CD4-positive, alpha-beta T cell treated with Interleukin-6 at 100 ng/mL for 8 hours (primary cell): ENCODE results near the gene BCKDHA.

ENCODE experiments used
- DNase-seq: peaks from one replicate; pipeline ENCODE4 v3.0.0-alpha.2; 2020; ENCODE audit warnings: mixed read lengths, low spot score

Gene BCKDHA

GRCh38 chr19:41397086-41398049 lies at the start of gene BCKDHA, which contains the start of gene EXOSC5:
BCKDHA (plus strand) TSS chr19:41397818; CDS start chr19:41397828, 10 bp downstream.
EXOSC5 (minus strand) TSS chr19:41397359; CDS start chr19:41397328, 31 bp downstream.
- DNase-seq = peak; percentile 100

DNA sequence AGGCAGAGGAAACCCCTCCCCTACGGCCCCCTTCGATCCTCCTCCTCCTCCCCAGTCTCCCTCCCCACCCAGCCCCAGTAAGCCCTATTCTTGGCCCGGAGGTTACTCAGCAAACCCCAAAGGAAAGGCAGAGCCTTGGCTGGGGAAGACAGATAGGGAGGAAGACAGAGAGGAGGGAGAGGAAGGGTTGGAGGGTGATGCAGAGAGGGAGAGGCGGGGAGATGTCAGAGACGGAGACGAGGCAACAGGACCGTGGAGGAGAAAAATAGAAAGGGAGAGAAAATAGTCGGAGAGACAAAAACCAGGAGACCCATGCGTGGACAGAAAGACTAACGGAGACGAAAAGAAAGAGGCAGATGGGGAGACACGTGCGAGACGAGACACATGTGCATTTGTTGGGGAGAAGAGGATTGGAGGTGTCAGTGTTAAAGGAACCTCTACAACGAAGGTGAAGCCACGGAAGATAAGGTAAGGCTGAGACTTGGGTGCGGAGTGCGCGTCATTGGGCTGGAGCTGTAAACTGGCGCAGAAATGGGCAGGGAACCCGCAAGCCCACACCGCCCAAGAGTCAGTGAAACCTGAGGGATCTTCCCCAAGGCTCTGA lies 46.8 kb upstream of the BCKDHA start:
- no peak for DNase-seq

GRCh38 chr19:41351339-41352245 lies 46.0 kb upstream of the BCKDHA start:
- peak; percentile 82 for DNase-seq

DNA sequence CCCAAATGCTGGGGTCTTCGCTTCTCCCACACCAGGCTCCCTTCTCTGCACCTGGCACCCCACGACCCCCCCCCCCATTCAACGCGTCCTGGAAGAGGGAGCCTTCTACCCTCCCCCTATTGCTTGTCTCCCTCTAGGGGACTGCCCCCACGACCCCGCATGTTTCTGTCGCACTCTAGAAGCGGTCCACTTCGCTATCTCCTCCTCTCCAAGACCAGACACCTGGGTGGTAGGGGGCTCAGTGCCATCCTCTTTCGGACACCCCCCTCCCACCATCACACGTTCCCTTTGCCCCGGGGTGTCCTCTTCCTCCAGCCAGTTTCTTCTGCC lies 45.4 kb upstream of the BCKDHA start:
- DNase-seq = no peak

DNA sequence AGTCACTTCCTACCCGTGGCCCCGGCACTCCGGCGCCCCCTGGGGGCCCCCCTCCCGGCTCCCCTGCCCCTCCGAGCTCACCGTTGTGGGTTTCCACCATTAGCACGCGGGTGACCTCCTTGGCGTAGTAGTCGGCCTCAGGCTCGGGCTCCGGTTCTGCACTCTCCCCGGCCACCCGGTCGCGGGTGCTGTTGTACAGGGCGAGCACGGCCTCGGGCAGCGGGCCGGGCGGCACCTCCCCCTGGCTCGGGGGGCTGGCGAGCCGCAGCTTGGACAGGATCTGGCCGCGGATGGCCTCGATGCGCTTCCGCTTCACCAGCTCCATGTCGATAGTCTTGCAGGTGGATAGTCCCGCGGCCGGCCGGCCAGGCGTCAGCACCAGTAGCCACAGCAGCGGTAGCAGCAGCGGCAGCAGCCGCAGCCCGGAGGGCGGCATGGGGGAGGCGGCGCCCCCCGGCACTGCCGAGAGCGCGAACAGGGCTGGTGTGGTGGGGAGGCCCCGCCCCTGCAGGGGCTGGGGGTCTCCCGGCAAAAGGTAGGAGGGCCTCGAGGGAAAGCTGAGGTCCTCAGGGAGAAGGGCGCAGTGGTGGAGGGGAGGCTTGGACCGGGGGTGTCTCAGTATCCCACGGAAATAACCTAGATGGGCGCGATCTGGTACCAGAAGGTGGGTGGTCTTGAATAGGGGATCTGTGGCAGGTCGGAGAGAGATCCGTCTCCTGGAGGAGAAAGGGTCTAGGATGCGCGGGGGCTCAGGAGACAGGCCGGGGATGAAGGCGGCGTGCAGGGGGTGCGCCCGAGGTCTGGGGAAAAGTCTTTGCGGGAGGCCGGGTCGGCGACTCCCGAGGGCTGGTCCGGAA lies 44.8 kb upstream of the BCKDHA start:
- peak; percentile 76 for DNase-seq

- DNase-seq = peak; percentile 95
Measured at GRCh38 chr19:41353466-41354342, 43.9 kb upstream of the BCKDHA start, which contains the start of gene TGFB1. TGFB1 (minus strand) TSS chr19:41353922; CDS start chr19:41353044, 878 bp downstream.

GRCh38 chr19:41354343-41354953 lies 43.2 kb upstream of the BCKDHA start:
- no peak for DNase-seq

GRCh38 chr19:41355035-41355434 lies 42.6 kb upstream of the BCKDHA start:
- no peak for DNase-seq

DNA sequence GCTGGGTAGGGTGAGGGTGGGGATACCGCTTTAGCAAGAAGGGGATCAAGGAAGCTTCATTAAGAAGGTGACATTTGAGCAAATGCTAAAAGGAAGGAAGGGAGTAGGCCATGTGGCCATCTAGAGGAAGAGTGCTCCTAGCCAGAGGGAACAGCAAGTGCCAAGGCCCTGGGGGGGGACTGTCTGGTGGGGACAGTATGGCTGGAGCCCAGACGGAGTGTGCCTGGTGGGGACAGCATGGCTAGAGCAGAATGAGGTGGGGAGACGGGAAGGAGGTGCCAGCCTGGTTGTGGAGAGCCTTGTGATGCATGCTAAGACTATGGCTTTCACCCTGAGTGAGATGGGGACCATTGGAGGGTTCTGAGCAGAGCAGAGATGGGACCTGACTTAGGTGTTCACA lies 41.8 kb upstream of the BCKDHA start:
- DNase-seq = no peak

GRCh38 chr19:41356984-41357739 lies 40.5 kb upstream of the BCKDHA start:
- DNase-seq = peak; percentile 51

- DNase-seq = no peak
Measured at GRCh38 chr19:41357746-41358145, 39.9 kb upstream of the BCKDHA start.

DNA sequence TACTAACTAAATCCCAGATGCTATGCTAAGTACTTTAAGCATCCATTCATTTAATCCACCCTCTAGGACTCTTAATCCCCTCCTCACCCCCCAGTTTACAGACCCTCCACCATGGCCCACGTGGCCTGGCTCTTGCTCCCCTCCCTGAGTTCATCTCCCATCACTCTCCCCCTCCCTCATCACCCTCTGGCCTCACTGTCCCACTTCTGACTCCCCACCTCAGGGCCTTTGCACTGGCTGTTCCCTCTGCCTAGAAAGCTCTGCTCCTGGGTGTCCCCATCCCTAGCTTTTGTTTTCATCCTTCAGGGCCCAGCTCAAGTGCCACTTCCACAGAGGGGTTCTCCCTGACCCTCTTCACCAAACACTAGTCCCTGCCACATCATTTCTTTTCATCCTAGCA lies 37.9 kb upstream of the BCKDHA start:
- no peak for DNase-seq

DNA sequence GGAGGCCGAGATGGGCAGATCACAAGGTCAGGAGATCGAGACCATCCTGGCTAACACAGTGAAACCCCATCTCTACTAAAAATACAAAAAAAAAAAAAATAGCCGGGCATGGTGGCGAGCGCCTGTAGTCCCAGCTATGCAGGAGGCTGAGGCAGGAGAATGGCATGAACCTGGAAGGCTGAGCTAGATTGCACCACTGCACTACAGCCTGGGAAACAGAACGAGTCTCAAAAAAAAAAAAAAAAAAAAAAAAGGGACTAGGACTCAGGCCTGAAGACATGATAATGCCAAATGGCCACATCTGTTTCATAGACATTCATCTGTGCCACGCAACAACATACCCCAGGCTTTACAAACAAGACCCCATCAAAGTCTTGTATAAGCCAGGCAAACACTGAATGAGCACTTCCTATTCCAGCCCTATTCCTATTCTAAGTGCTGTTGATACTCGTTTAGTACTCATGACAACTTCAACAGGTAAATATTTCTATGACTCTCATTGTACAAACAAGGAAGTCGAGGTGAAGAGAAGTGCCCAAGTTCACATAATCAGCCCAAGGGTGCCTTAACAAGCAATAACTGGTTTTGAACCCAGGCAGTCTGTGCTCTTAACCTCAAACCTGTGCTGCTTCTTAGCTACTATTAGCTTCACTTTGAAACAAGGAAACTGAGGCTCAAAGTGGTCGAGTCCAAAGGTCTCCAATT lies 35.3 kb upstream of the BCKDHA start:
- DNase-seq = no peak

DNA sequence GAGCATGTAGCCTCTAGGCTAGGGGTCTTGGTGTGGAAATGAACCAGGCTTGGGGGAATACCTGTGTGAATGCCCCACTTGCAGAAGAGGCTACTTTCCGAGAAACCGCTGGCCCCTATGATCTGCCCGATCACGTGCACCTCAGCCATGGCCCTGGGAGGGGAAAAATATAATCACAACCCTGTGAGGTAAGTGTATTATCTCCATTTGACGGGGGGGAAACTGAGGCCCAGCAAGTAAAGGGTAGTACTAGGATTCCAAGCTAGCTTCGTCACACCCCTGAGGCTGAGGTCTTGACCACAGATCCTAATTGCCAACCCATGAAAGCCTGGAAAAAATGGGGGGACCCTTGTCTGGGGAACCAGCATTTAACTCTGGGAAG lies 34.3 kb upstream of the BCKDHA start:
- DNase-seq = no peak

- peak; percentile 99 for DNase-seq
Measured at GRCh38 chr19:41363753-41364523, 33.7 kb upstream of the BCKDHA start, which contains the start of gene B9D2. B9D2 (minus strand) TSS chr19:41364149; CDS start chr19:41363519, 630 bp downstream.

DNA sequence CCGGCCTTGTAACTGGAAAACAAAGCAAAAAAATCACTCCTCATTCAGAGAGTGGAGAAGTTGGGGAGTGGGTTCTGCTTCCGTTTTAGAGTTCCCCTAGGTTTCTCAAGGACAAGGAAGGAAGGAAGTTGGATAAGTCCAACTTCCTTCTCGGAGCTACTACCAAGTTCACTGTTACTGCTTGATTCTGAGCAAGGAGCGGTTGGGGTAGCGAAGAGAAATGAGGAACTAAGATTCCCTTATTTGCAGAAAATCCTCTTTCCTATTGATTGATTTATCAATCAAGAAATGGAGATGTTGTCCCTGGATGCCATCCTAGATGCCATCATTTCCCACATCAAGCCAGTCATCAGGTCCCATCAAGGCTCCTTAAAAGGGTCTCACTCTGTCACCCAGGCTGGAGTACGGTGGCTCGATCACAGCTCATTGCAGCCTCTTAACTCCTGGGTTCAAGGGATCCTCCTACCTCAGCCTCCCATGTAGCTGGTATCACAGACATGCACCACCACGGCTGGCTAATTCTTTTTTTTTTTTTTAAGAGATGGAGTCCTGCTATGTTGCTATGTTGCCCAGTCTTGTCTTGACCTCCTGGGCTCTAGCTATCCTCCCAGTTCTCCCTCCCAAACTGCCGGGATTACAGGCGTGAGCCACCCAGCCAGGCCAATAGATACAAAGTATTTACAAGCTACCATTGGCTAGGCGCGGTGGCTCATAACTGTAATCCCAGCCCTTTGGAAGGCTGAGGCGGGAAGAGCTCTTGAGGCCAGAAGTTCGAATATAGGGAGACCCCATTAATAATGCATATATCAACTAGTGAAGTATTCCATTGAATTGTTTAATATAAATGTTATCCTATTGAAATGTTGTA lies 32.9 kb upstream of the BCKDHA start:
- no peak for DNase-seq
